ENCODE results near the gene APIP.

APIP gene

GRCh38 chr11:34840736-34841386 lies 75.3 kb downstream of the APIP start:
- Histone ChIP-seq H3K4me3 (ENCODE audit: low read length) (no peak overlapping the region), H2AFZ (ENCODE audit: low read length) (no peak overlapping the region)
- DNase-seq, result peak; percentile 65

GRCh38 chr11:34839969-34840368 lies 76.2 kb downstream of the APIP start:
- Histone ChIP-seq H3K27me3 (replicated peaks; ENCODE audit: insufficient read depth, low read length) (no peaks in the 10 kb centered on the region), H3K4me2 (ENCODE audit: low read depth, low read length) (no peak overlapping the region)
- DNase-seq, result no peak

More at GRCh38 chr11:34840736-34841386, 75.3 kb downstream of the APIP start:
- Histone ChIP-seq H3K4me2 (ENCODE audit: low read depth, low read length) (no peak overlapping the region), H3K27me3 (replicated peaks; ENCODE audit: insufficient read depth, low read length) (no peaks in the 10 kb centered on the region), H3F3A (ENCODE audit: insufficient read depth, low read length) (no peaks in the 10 kb centered on the region), H3K9me2 (replicated peaks; ENCODE audit: insufficient read depth, low read length) (no peaks in the 10 kb centered on the region), H3K27ac (ENCODE audit: low read length) (no peak overlapping the region), H3K4me1 (ENCODE audit: low read length) (no peaks in the 10 kb centered on the region), H3K79me2 (ENCODE audit: low read length) (no peaks in the 10 kb centered on the region), H3K36me3 (replicated peaks; ENCODE audit: insufficient read depth, low read length) (no peaks in the 10 kb centered on the region), H4K20me1 (ENCODE audit: insufficient read depth, low read length) (no peaks in the 10 kb centered on the region), H3K9ac (ENCODE audit: low read length) (no peak overlapping the region), H3K9me3 (replicated peaks; ENCODE audit: insufficient read depth, low read length) (no peaks in the 10 kb centered on the region)
- TF ChIP-seq EZH2phosphoT487 (IDR thresholded peaks at IDR 0.05; ENCODE audit: low read length), result no peak
- TF ChIP-seq, protein P1, sequence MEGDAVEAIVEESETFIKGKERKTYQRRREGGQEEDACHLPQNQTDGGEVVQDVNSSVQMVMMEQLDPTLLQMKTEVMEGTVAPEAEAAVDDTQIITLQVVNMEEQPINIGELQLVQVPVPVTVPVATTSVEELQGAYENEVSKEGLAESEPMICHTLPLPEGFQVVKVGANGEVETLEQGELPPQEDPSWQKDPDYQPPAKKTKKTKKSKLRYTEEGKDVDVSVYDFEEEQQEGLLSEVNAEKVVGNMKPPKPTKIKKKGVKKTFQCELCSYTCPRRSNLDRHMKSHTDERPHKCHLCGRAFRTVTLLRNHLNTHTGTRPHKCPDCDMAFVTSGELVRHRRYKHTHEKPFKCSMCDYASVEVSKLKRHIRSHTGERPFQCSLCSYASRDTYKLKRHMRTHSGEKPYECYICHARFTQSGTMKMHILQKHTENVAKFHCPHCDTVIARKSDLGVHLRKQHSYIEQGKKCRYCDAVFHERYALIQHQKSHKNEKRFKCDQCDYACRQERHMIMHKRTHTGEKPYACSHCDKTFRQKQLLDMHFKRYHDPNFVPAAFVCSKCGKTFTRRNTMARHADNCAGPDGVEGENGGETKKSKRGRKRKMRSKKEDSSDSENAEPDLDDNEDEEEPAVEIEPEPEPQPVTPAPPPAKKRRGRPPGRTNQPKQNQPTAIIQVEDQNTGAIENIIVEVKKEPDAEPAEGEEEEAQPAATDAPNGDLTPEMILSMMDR (IDR thresholded peaks at IDR 0.05; ENCODE audit: low read length), result peak; percentile 82

DNA sequence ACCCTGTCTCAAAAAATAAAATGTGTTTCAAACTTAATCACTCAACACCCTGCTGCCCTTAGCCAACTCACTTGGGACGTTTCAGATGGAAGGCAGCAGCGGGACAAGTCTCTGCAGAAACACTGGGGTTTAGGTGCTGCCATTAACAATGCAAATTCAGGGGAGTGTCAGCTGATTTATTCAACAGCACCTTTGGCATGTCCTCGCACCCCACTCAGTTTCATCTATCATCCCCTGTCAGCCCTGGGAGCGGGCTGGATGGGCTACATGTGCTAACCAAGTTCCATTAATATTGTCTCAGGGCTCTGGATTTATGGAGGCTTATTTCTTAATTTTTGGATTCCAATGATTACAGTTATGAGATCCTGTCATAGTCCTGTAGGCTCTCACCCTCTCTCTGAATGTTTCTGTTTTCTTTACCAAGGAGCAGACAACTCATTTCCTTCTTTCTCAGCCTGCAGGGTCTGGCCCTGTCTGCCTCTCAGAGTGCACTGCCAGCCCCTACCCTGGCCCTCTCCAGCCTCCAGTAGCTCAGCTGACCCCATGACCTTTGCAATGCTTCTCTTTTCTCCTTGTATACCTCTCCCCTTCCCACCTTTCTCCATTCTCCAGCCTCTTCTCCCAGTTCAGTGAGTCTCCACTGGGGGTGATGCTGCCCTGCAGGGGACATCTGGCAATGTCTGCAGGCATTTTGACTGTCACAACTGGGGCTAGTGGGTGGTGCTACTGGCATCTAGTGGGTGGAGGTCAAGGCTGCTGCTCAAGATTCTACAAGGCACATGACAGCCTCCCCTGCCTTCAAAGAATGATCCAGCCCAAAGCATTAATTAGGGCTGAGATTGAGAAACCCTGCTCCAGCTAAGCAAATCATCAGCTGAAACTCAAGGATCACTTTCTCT lies 79.0 kb downstream of the APIP start:
- H3K79me2 ChIP-seq (ENCODE audit: low read length), result no peaks in the 10 kb centered on the region
- no peaks in the 10 kb centered on the region for H3K27me3 ChIP-seq (replicated peaks; ENCODE audit: insufficient read depth, low read length)
- H3K9ac ChIP-seq (ENCODE audit: low read length), result no peak overlapping the region
- H3K9me2 ChIP-seq (replicated peaks; ENCODE audit: insufficient read depth, low read length), result no peaks in the 10 kb centered on the region
- H3K9me3 ChIP-seq (replicated peaks; ENCODE audit: insufficient read depth, low read length), result no peaks in the 10 kb centered on the region
- no peaks in the 10 kb centered on the region for H3F3A ChIP-seq (ENCODE audit: insufficient read depth, low read length)
- no peak overlapping the region for H3K4me3 ChIP-seq (ENCODE audit: low read length)
- TF ChIP-seq, protein P1 (IDR thresholded peaks at IDR 0.05; ENCODE audit: low read length), result peak; percentile 15
- no peak for TF ChIP-seq EZH2phosphoT487 (IDR thresholded peaks at IDR 0.05; ENCODE audit: low read length)
- TF ChIP-seq EZH2 (optimal IDR thresholded peaks at IDR 0.05; ENCODE audit: low read depth, low read length), result no peak
- no peak overlapping the region for H2AFZ ChIP-seq (ENCODE audit: low read length)
- DNase-seq, result no peak
- H3K36me3 ChIP-seq (replicated peaks; ENCODE audit: insufficient read depth, low read length), result no peaks in the 10 kb centered on the region
- no peak overlapping the region for H3K27ac ChIP-seq (ENCODE audit: low read length)
- H4K20me1 ChIP-seq (ENCODE audit: insufficient read depth, low read length), result no peaks in the 10 kb centered on the region
- no peaks in the 10 kb centered on the region for H3K4me1 ChIP-seq (ENCODE audit: low read length)
- H3K4me2 ChIP-seq (ENCODE audit: low read depth, low read length), result no peak overlapping the region

More at GRCh38 chr11:34839969-34840368, 76.2 kb downstream of the APIP start:
- no peak overlapping the region for H2AFZ ChIP-seq (ENCODE audit: low read length)
- no peaks in the 10 kb centered on the region for H3K9me3 ChIP-seq (replicated peaks; ENCODE audit: insufficient read depth, low read length)
- H3K9me2 ChIP-seq (replicated peaks; ENCODE audit: insufficient read depth, low read length), result no peaks in the 10 kb centered on the region
- H3K27ac ChIP-seq (ENCODE audit: low read length), result no peak overlapping the region
- no peaks in the 10 kb centered on the region for H3K79me2 ChIP-seq (ENCODE audit: low read length)
- TF ChIP-seq EZH2 (optimal IDR thresholded peaks at IDR 0.05; ENCODE audit: low read depth, low read length) (no peak), EZH2phosphoT487 (IDR thresholded peaks at IDR 0.05; ENCODE audit: low read length) (no peak)
- TF ChIP-seq, protein P1 (IDR thresholded peaks at IDR 0.05; ENCODE audit: low read length), result no peak
- H3K4me1 ChIP-seq (ENCODE audit: low read length), result no peaks in the 10 kb centered on the region
- H3F3A ChIP-seq (ENCODE audit: insufficient read depth, low read length), result no peaks in the 10 kb centered on the region
- no peak overlapping the region for H3K4me3 ChIP-seq (ENCODE audit: low read length)
- no peaks in the 10 kb centered on the region for H4K20me1 ChIP-seq (ENCODE audit: insufficient read depth, low read length)
- no peaks in the 10 kb centered on the region for H3K36me3 ChIP-seq (replicated peaks; ENCODE audit: insufficient read depth, low read length)
- no peak overlapping the region for H3K9ac ChIP-seq (ENCODE audit: low read length)
